Neural progenitor cell (in vitro differentiated cells): ENCODE measurements around the gene LDB2.

Source experiments
- CTCF ChIP-seq: fragments of 200-600 bp; sonication (generic); IDR thresholded peaks from 2 replicates; pipeline ENCODE4 v1.5.1; 2017; ENCODE audit warnings: antibody characterized with exemption, mild to moderate bottlenecking
- EZH2phosphoT487 ChIP-seq: fragments of 200-600 bp; sonication (generic); IDR thresholded peaks from 2 replicates; pipeline ENCODE4 v1.6.1; 2017; ENCODE audit warnings: antibody characterized with exemption

DNA sequence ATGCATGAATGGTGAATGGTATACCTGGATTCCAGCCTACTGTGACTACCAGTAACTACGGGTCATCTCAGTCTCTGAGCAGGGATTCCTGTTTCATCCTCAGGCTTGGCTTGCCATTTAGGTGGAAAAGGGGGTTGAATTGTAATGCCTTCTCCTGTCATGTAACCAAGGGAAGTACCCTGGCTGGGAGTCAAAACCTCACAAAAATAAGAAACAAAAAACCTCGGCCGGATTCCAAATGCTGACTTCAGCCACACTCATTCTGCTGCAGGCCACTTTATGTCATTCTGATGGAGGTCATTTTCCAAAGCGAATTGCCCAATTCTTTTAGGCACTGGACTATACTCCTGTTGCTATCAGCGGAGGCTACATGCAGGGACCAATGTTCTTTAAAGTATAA lies 324.7 kb downstream of the LDB2 start:
- no peak for TF ChIP-seq CTCF
- TF ChIP-seq EZH2phosphoT487 = no peak
